ENCODE results near the gene FGF4.

FGF4 gene

GRCh38 chr11:69775163-69775755 is at the start of gene FGF4:
TSS of gene FGF4 (minus strand) at chr11:69775341. CDS start at chr11:69775084, 257 bp downstream.
- no peak for DNase-seq (ENCODE audit: low read depth)

- no peak for DNase-seq (ENCODE audit: low read depth)
Observed at GRCh38 chr11:69823641-69824265, 48.6 kb upstream of the FGF4 start.

- no peak for DNase-seq (ENCODE audit: low read depth)
Observed at GRCh38 chr11:69822676-69823494, 47.7 kb upstream of the FGF4 start.

- DNase-seq (ENCODE audit: low read depth): no peak
Observed at GRCh38 chr11:69821511-69822040, 46.4 kb upstream of the FGF4 start.

- DNase-seq (ENCODE audit: low read depth): no peak
Observed at GRCh38 chr11:69820441-69820840, 45.3 kb upstream of the FGF4 start.

- DNase-seq (ENCODE audit: low read depth): no peak
Observed at GRCh38 chr11:69819541-69820070, 44.5 kb upstream of the FGF4 start.

GRCh38 chr11:69818603-69819441 is 43.7 kb upstream of the FGF4 start, which contains the start of gene FGF3:
TSS of gene FGF3 (minus strand) at chr11:69819416. CDS start at chr11:69818933, 483 bp downstream.
- no peak for DNase-seq (ENCODE audit: low read depth)

- no peak for DNase-seq (ENCODE audit: low read depth)
Observed at GRCh38 chr11:69818231-69818602, 43.1 kb upstream of the FGF4 start.

GRCh38 chr11:69817265-69818230 is 42.4 kb upstream of the FGF4 start:
- no peak for DNase-seq (ENCODE audit: low read depth)

GRCh38 chr11:69816671-69817070 is 41.5 kb upstream of the FGF4 start:
- DNase-seq (ENCODE audit: low read depth): no peak

- DNase-seq (ENCODE audit: low read depth): no peak
Observed at GRCh38 chr11:69815973-69816372, 40.8 kb upstream of the FGF4 start.

- DNase-seq (ENCODE audit: low read depth): no peak
Observed at GRCh38 chr11:69814902-69815301, 39.8 kb upstream of the FGF4 start.

GRCh38 chr11:69814411-69814810 is 39.3 kb upstream of the FGF4 start:
- DNase-seq (ENCODE audit: low read depth): no peak

- DNase-seq (ENCODE audit: low read depth): no peak
Observed at GRCh38 chr11:69813839-69814238, 38.7 kb upstream of the FGF4 start.

- DNase-seq (ENCODE audit: low read depth): no peak
Observed at GRCh38 chr11:69812946-69813345, 37.8 kb upstream of the FGF4 start.

GRCh38 chr11:69812256-69812655 is 37.1 kb upstream of the FGF4 start:
- DNase-seq (ENCODE audit: low read depth): no peak

- DNase-seq (ENCODE audit: low read depth): no peak
Observed at GRCh38 chr11:69811431-69811830, 36.3 kb upstream of the FGF4 start.

- no peak for DNase-seq (ENCODE audit: low read depth)
Observed at GRCh38 chr11:69810289-69811118, 35.4 kb upstream of the FGF4 start.

GRCh38 chr11:69808667-69809086 is 33.5 kb upstream of the FGF4 start:
- DNase-seq (ENCODE audit: low read depth): no peak
